ENCODE data around the gene PBX1.

PBX1 gene

GRCh38 chr1:164563721-164564360 lies 4.9 kb downstream of the PBX1 start:
- no peak for DNase-seq

- DNase-seq: no peak
These were observed 5.4 kb downstream of the PBX1 start for GRCh38 chr1:164564378-164564777.

GRCh38 chr1:164565357-164565756 lies 6.4 kb downstream of the PBX1 start:
- DNase-seq: no peak

- DNase-seq: no peak
These were observed 8.8 kb downstream of the PBX1 start for GRCh38 chr1:164567774-164568173.

GRCh38 chr1:164569241-164569640 lies 10.3 kb downstream of the PBX1 start:
- no peak for DNase-seq

- DNase-seq: no peak
These were observed 10.9 kb downstream of the PBX1 start for GRCh38 chr1:164569866-164570265.

DNA sequence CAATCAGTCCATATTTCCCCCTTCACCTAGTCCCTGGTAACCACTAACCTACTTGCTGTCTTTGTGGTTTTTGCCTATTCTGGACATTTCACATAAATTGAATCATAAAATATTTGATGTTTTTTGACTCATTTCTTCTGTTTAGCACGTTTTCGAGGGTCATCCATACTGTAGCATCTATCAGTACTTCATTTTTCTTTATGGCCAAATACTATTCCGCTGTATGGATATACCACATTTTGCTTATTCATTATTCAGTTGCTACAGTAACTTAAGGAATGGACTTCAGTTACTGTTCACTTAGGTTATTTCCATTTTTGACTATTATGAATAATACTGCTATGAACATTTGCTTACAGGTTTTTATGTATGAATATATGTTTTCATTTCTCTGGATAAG lies 12.3 kb downstream of the PBX1 start:
- no peak for DNase-seq

DNA sequence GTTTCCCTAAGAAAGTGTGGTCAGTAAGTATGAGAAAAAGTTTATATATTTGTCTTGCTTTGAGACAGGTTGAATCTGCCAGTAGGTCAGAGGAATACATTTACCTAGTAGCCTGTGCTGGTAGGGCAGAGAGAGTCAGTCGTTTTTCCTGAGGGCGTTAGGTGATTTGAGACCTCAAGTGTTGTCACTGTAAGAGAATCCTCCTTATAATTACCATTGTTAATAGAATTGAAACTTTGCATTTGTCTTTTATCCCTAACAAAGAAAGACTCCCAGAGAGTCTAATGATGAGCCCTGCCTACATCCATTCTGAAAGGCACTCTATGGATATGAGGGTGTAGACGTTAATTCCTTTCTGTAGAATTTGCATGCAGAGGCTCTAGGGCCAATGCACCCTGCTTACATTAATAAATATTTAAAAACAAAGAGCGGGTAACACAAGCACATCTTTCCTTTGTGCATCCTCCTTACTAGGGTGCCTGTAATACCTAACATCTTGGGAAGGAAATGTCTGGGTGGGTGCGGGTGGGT lies 16.4 kb downstream of the PBX1 start:
- no peak for DNase-seq

DNA sequence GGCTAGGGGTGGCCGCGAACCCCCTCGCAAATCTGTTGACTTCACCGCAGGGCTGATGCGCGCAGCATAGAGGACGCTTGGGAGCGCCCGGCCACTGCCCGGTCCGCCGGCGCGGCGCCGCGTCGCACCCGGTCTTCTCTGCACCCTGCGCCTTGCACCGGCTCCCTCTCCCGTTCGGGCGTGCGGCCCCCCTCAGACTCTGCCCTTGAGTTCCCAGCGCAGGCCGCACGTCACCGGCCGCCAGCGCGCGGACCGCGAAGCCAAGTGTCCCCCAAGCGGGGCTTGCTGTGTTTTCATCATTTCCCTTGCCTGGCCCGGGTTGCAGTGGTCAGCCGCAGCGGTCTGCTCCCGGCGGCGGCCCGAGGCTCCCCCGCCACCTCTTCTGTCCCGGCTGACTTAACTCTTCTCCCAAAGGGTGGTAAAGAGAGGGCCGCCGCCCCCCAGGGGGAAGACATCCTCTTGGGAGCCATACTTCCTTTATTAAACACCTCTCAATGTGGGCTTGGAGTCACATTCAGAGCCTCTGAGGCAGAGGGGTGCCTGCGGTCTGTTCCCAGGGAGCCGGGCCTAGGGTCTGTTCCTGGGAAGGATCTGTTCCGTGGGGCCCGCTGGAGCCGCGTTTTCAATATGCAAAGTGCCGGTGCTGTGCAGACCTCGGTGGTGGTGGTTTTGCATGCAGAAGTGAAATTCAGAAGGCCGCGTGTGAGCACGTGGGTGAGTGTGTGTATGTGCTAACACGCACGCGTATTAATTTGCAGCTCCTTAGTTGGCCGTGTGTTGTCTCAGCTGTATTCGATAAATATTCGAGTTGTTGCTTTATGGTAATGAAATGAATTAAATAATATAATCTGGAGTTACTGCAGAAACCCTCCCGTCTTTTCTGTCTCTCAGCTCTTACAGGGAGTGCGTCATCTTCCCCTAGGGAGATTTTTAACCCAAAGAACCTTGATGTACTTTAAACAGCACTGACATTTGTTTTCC lies 17.6 kb downstream of the PBX1 start:
- DNase-seq: peak; percentile 75

DNA sequence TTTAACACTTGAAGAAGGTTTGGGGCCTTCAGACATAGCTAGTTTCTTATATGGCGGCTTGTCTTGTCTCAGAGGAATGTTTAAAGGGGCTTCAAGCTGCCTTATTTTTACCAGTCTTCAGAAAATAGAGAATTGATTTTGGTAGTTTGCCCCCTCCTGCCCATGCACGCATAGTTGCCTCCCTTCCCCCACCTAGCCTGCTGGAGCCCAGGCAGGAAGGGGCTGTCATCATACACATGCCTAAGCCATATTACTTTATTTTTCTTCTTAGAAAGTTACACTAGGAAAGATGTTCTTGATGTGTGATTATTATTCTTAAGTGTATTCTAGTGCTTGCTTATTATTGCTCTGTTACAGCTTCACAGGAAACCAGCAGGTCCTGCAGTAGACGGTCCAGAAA lies 18.3 kb downstream of the PBX1 start:
- DNase-seq: peak; percentile 35

DNA sequence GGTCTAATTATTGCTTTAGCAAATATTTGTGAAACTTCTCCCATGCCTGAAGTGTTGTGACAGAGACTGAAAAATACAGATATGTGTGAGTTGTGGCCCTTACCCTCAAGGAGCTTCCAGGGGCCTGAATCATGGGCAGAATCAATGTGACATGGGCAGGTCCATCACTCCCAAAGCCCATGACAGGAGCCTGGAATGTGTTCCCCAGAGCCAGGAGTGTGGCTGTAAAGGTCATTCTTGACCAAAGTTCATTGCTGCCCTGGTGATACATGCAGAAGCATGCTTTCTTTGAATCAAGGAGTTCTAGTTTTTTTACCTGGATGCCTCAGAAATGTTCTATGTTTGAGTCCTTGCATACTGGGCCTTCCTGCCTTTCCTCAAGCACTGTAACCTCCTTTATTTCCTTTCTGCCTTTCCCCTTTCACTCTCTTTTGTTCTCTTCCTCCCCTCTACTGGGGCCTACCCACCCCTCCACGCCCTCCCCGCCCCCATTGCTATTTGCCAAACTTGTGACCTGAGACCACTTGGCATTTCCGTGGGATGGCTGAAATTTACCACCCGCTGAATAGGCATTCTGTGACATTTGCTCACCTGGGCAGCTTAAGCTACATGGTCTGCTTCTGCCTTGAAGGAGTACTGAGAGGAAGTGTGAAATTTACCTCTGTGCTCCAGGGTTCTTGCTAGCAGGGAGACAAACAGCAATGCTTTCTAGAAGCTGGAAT lies 19.7 kb downstream of the PBX1 start:
- no peak for DNase-seq

DNA sequence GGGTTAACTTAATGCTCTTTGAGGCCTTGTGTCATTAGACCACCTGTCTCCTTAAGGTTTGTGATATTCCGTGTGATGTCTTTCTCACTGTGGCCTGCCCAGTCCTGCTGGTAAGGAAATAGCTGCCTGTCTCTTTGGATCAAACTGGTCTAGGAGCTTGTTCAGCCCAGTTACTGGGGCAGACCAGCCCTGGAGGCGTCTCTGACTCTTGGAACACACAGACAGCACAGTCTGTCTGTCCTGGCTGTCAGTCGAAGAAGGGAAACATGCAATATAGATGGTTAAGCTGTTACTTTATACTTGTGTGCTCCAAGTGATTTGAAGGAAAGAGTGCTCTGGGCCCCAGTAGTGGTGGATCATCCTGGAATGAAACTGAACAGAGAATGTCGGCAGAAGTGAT lies 20.4 kb downstream of the PBX1 start:
- no peak for DNase-seq

GRCh38 chr1:164581762-164582161 lies 22.8 kb downstream of the PBX1 start:
- no peak for DNase-seq

DNA sequence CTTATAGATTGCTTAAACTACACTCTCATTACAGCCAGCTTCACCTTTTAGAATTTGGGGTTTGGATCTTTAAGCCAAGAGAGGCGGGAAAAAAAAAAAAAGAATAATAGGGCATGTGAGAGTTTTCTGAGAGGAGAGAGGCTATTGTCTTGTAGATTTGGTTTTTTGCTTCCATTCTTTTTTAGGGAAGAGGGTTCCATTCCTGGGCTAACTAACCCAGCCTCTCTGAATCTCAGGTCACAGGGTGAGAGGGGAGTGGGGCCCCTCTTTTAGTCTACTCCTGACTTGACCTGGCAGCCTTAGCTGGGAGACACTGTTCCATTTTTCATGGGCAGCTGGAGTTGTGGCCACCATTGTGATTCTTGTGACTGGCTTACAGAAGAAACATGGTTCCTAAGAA lies 24.2 kb downstream of the PBX1 start:
- no peak for DNase-seq

DNA sequence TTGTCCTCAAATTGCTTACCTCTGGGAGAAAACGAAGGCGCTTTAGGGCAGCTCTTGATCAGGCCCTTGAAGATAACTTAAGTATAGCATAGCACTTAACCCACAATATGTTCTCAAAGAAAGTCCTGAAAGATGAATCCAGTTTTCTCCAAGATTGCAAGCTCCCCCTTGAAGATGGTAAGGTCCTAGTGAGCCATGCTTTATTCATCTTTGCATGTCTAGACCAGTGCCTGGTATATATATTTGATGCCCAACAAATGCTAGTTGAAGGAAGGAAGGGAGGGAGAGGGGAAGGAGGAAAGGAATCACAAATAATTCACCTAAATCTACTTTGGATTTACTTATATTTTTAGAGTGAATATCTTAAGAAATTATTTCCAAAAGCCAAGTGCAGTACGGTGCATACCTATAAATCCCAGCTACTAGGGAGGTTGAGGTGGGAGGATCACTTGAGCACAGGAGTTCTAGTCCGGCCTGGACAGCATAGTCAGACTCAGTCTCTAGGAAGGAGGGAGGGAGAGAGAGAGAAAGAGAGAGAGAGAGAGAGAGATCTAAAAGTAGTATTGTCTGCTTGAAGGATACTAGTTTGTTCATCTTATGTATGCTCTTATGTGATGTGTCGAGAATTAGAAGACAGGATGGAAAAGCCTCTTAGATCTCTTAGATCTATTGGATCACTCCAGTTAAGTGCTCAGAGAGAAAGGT lies 25.0 kb downstream of the PBX1 start:
- DNase-seq: no peak

- DNase-seq: no peak
These were observed 27.6 kb downstream of the PBX1 start for GRCh38 chr1:164586591-164586990.

GRCh38 chr1:164587617-164588501 lies 28.9 kb downstream of the PBX1 start:
- DNase-seq: no peak

- peak; percentile 92 for DNase-seq
These were observed 29.7 kb downstream of the PBX1 start for GRCh38 chr1:164588516-164589341.

- no peak for DNase-seq
These were observed 30.4 kb downstream of the PBX1 start for GRCh38 chr1:164589408-164589807.

DNA sequence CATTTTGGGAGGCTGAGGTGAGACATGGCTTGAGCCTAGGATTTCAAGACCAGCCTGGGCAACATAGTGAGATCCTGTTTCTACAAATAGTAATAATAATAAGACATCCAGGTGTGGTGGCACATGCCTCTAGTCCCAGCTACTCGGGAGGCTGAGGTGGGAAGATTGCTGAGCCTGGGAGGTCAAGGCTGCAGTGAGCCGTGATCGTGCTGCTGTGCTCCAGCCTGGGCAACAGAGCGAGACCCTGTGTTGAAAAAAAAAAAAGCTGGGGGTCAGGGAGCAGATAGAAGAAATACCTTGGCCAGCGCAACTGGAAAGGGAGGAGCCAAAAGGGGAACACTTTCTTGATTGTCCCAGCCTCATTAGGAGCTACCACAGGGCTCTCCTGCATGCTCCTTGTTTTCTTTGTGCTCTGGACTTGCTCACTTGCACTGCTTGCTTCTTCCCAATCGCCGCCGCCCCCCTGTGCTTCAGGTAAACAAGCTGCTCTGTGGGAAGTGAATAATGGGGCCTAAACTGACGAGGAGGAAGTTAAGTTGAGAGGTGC lies 31.1 kb downstream of the PBX1 start:
- DNase-seq: no peak

Data from fibroblast of upper back skin (primary cell).